Liver (tissue), 9 donors: ENCODE data around the gene SLC4A3. TPM values are rescaled to one million over a fixed set of nuclear protein-coding genes. Genes with fewer than 3 reads are reported as not detected.
"Not testable (repeated sequence)": the region's sequence is repeated elsewhere in the genome, so short reads cannot be mapped to it uniquely, and the experiment has no call there.

Source experiments
- DNase-seq: peaks from one replicate; pipeline ENCODE4 v3.0.0-alpha.2; 2017; ENCODE audit warnings: low spot score
- H3K27ac ChIP-seq, 2 donors: one replicate each; pipeline ENCODE4 v1.7.0; 2013; ENCODE audit warnings: inconsistent platforms in 2 of 2, low read length in 2 of 2, control low read depth in 1 of 2, low read depth in 1 of 2, mild to moderate bottlenecking in 1 of 2
- H3K27me3 ChIP-seq, 4 donors: one replicate each; pipeline versions ENCODE4 v1.6.1 to v1.7.0; 2013; ENCODE audit warnings: low read length in 3 of 4, inconsistent platforms in 1 of 4, mild to moderate bottlenecking in 1 of 4, moderate library complexity in 1 of 4; ENCODE audit not compliant: control insufficient read depth in 4 of 4, insufficient read depth in 4 of 4
- H3K36me3 ChIP-seq, 4 donors: one replicate each; pipeline versions ENCODE4 v1.6.1 to v1.7.0; 2013; ENCODE audit warnings: low read length in 3 of 4, mild to moderate bottlenecking in 3 of 4, low read depth in 1 of 4, moderate library complexity in 1 of 4; ENCODE audit not compliant: control insufficient read depth in 4 of 4, insufficient read depth in 3 of 4
- H3K4me1 ChIP-seq, 4 donors: one replicate each; pipeline versions ENCODE4 v1.6.1 to v1.7.0; 2013; ENCODE audit warnings: low read length in 3 of 4, mild to moderate bottlenecking in 3 of 4, moderate library complexity in 1 of 4; ENCODE audit not compliant: control insufficient read depth in 4 of 4, insufficient read depth in 4 of 4
- H3K4me3 ChIP-seq, 3 donors: one replicate each; pipeline versions ENCODE4 v1.6.1 to v1.7.0; 2013; ENCODE audit warnings: low read length in 3 of 3, control low read depth in 1 of 3, low read depth in 1 of 3, mild to moderate bottlenecking in 1 of 3
- H3K9ac ChIP-seq, 2 donors: one replicate each; pipeline ENCODE4 v1.7.0; 2013; ENCODE audit warnings: low read length in 2 of 2, mild to moderate bottlenecking in 2 of 2, moderate library complexity in 2 of 2, control low read depth in 1 of 2, low read depth in 1 of 2
- H3K9me3 ChIP-seq, 4 donors: one replicate each; pipeline versions ENCODE4 v1.6.1 to v1.7.0; 2013; ENCODE audit warnings: low read length in 3 of 4; ENCODE audit not compliant: control insufficient read depth in 4 of 4
- EGR1 ChIP-seq, 2 donors: IDR thresholded peaks; 2 replicates each; pipeline ENCODE4 v1.6.1; 2016 to 2018; ENCODE audit warnings: antibody characterized with exemption in 2 of 2, low read depth in 2 of 2
- FOXA2 ChIP-seq: IDR thresholded peaks from 2 replicates; pipeline ENCODE4 v1.6.1; 2016; ENCODE audit warnings: antibody characterized with exemption
- HNF4A ChIP-seq, 2 donors: conservative IDR thresholded peaks; 2 replicates each; pipeline ENCODE4 v1.6.1; 2016; ENCODE audit warnings: antibody characterized with exemption in 2 of 2, mild to moderate bottlenecking in 2 of 2
- HNF4G ChIP-seq: IDR thresholded peaks from 2 replicates; pipeline ENCODE4 v1.6.1; 2016; ENCODE audit warnings: antibody characterized with exemption
- JUND ChIP-seq, 2 donors: IDR thresholded peaks; 2 replicates each; pipeline ENCODE4 v1.6.1; 2016; ENCODE audit warnings: antibody characterized with exemption in 2 of 2
- RXRA ChIP-seq, 2 donors: IDR thresholded peaks; 2 replicates each; pipeline ENCODE4 v1.6.1; 2017 to 2018; ENCODE audit warnings: antibody characterized with exemption in 2 of 2, mild to moderate bottlenecking in 1 of 2
- TAF1 ChIP-seq: conservative IDR thresholded peaks from 2 replicates; pipeline ENCODE4 v1.6.1; 2016; ENCODE audit warnings: antibody characterized with exemption, mild to moderate bottlenecking
- YY1 ChIP-seq: IDR thresholded peaks from 2 replicates; pipeline ENCODE4 v1.6.1; 2016; ENCODE audit warnings: antibody characterized with exemption, mild to moderate bottlenecking
- WGBS: extraction: QIAGEN DNeasy Blood & Tissue Kit; methylation state at CpG from one replicate; pipeline ENCODE4 v1.1.7; 2013; 5-methylcytosine and 5-hydroxymethylcytosine counted together
- polyA plus RNA-seq, 2 donors: library from polyadenylated mRNA; stranded (reverse) in 1 of 2; unstranded in 1 of 2; fragments of 200-250 nt in 1 of 2; fragments of >200 nt in 1 of 2; fragmentation: Nextera tagmentation in 1 of 2; extraction: Ambion mirVana in 1 of 2; gene quantifications; one replicate each; pipeline versions ENCODE4 v1.2.1 to v1.2.3, GENCODE V29; 2013 to 2015
- total RNA-seq, 2 donors: library from RNA; depleted of rRNA; stranded (reverse); fragments of >200 nt; gene quantifications; one replicate each; pipeline ENCODE4 v1.2.3, GENCODE V29; 2014
- TF ChIP-seq, protein P1 (sequence below): IDR thresholded peaks from 2 replicates; pipeline ENCODE4 v1.6.1; 2016; ENCODE audit warnings: antibody characterized with exemption
- TF ChIP-seq, protein P2 (sequence below): IDR thresholded peaks from 2 replicates; pipeline ENCODE4 v1.6.1; 2016; ENCODE audit warnings: antibody characterized with exemption
- TF ChIP-seq, protein P3 (sequence below): fragments of 150-350 bp; IDR thresholded peaks from 2 replicates; pipeline ENCODE4 v1.5.1; 2017; ENCODE audit warnings: improper control_type of control experiment, low read depth, low read length; ENCODE audit not compliant: missing input control
- TF ChIP-seq, protein P4 (sequence below): IDR thresholded peaks from 2 replicates; pipeline ENCODE4 v1.6.1; 2016; ENCODE audit warnings: antibody characterized with exemption, mild to moderate bottlenecking
- donor health status: healthy.
- donor health status: healthy.
- donor health status: healthy.
- donor health status: healthy.
- donor health status: healthy.

SLC4A3 gene
- total and polyA plus RNA-seq, 4 donors: 0.08 to 0.19 (median 0.08) TPM

DNA sequence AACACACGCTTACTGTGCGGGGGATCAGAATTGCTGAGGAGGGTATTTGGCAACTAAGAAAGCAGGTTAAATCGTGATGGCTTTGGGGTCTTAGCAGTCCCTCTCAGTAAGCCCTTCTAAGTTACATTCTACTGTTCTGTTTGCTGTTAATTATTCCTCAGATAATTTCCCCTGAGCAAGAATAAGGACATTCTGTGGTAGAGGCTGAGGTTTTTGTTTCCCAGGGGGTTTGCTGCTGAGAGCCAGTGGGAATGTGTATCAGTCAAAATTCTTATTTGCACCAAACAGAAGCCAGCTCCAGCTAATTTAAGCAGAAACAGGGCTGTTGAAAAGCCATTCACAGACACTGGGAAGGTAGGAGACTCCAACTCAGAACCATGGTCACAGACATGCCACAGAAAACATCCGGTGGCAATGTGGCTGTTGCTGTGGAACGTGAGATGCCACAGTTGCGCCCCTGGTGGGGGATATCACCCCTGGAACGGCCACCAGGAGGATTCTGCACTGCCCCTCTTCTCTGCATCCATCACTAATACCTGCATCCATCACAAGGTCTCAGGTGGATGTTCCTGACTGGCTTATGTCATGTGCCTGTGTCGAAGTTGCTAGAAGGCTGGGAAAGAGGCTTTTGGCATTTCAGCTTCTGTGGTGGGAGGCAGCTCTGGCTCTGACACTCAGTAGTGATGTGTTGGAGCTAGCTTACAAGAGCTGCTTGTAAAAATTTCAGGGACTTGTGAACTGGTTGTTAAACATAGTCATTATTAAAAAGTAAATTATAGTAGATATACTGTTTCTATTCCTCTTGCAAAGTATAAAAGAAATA is 23.2 kb downstream of the SLC4A3 start:
- Histone ChIP-seq H3K4me3 (no peak overlapping the region), H3K4me1 (no peaks in the 10 kb centered on the region), H3K9me3 (no peaks in the 10 kb centered on the region), H3K36me3 (no peaks in the 10 kb centered on the region), H3K27me3 (peaks cover 0 to 12% (median 5%) of the 10 kb centered on the region in 4 donors), H3K27ac (no peak overlapping the region), H3K9ac (no peak overlapping the region)
- no peak for DNase-seq
- no peak for TF ChIP-seq HNF4A (conservative IDR thresholded peaks at IDR 0.05)
- TF ChIP-seq, protein P1, sequence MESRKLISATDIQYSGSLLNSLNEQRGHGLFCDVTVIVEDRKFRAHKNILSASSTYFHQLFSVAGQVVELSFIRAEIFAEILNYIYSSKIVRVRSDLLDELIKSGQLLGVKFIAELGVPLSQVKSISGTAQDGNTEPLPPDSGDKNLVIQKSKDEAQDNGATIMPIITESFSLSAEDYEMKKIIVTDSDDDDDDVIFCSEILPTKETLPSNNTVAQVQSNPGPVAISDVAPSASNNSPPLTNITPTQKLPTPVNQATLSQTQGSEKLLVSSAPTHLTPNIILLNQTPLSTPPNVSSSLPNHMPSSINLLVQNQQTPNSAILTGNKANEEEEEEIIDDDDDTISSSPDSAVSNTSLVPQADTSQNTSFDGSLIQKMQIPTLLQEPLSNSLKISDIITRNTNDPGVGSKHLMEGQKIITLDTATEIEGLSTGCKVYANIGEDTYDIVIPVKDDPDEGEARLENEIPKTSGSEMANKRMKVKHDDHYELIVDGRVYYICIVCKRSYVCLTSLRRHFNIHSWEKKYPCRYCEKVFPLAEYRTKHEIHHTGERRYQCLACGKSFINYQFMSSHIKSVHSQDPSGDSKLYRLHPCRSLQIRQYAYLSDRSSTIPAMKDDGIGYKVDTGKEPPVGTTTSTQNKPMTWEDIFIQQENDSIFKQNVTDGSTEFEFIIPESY: no peak
- no peak for TF ChIP-seq FOXA2
- TF ChIP-seq EGR1 (IDR thresholded peaks at IDR 0.05; ENCODE audit: low read depth in 2 of 2): no peak
- no peak for TF ChIP-seq JUND (IDR thresholded peaks at IDR 0.05)
- TF ChIP-seq RXRA (IDR thresholded peaks at IDR 0.05): no peak
- TF ChIP-seq YY1: no peak
- TF ChIP-seq HNF4G: no peak
- TF ChIP-seq, protein P2, sequence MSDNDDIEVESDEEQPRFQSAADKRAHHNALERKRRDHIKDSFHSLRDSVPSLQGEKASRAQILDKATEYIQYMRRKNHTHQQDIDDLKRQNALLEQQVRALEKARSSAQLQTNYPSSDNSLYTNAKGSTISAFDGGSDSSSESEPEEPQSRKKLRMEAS: no peak
- no peak for TF ChIP-seq TAF1
- TF ChIP-seq, protein P3, sequence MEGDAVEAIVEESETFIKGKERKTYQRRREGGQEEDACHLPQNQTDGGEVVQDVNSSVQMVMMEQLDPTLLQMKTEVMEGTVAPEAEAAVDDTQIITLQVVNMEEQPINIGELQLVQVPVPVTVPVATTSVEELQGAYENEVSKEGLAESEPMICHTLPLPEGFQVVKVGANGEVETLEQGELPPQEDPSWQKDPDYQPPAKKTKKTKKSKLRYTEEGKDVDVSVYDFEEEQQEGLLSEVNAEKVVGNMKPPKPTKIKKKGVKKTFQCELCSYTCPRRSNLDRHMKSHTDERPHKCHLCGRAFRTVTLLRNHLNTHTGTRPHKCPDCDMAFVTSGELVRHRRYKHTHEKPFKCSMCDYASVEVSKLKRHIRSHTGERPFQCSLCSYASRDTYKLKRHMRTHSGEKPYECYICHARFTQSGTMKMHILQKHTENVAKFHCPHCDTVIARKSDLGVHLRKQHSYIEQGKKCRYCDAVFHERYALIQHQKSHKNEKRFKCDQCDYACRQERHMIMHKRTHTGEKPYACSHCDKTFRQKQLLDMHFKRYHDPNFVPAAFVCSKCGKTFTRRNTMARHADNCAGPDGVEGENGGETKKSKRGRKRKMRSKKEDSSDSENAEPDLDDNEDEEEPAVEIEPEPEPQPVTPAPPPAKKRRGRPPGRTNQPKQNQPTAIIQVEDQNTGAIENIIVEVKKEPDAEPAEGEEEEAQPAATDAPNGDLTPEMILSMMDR: no peak
- TF ChIP-seq, protein P4, sequence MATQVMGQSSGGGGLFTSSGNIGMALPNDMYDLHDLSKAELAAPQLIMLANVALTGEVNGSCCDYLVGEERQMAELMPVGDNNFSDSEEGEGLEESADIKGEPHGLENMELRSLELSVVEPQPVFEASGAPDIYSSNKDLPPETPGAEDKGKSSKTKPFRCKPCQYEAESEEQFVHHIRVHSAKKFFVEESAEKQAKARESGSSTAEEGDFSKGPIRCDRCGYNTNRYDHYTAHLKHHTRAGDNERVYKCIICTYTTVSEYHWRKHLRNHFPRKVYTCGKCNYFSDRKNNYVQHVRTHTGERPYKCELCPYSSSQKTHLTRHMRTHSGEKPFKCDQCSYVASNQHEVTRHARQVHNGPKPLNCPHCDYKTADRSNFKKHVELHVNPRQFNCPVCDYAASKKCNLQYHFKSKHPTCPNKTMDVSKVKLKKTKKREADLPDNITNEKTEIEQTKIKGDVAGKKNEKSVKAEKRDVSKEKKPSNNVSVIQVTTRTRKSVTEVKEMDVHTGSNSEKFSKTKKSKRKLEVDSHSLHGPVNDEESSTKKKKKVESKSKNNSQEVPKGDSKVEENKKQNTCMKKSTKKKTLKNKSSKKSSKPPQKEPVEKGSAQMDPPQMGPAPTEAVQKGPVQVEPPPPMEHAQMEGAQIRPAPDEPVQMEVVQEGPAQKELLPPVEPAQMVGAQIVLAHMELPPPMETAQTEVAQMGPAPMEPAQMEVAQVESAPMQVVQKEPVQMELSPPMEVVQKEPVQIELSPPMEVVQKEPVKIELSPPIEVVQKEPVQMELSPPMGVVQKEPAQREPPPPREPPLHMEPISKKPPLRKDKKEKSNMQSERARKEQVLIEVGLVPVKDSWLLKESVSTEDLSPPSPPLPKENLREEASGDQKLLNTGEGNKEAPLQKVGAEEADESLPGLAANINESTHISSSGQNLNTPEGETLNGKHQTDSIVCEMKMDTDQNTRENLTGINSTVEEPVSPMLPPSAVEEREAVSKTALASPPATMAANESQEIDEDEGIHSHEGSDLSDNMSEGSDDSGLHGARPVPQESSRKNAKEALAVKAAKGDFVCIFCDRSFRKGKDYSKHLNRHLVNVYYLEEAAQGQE: no peak
- WGBS: 57% methylated on average over 8 of the region's 8 CpGs

DNA sequence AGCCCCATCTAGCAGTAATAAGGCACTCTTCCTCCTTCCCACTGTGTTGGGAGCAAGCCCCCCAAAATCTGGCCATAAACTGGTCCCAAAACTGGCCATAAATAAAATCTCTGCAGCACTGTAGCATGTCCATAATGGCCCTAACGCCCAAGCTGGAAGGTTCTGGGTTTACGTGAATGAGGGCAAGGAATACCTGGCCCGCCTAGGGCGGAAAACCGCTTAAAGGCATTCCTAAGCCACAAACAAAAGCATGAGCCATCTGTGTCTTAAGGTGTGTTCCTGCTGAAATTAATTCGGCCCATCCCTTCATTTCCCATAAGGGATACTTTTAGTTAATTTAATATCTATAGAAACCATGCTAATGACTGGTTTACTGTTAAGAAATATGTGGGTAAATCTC is 24.2 kb downstream of the SLC4A3 start:
- not testable (repeated sequence) for H3K9me3 ChIP-seq, H3K27ac ChIP-seq, H3K4me3 ChIP-seq, H3K4me1 ChIP-seq, H3K36me3 ChIP-seq, H3K9ac ChIP-seq, DNase-seq
- H3K27me3 ChIP-seq: peaks cover 0 to 12% (median 5%) of the 10 kb centered on the region in 4 donors
- 81% methylated on average over 6 of the region's 6 CpGs for WGBS
